GM23338 (cell line): ENCODE measurements around the gene SPRY2.

Source experiments
- CREB1 ChIP-seq: fragments of 250-450 bp; sonication (Bioruptor Pico); IDR thresholded peaks from 2 replicates; pipeline ENCODE4 v1.5.0; 2020; ENCODE audit warnings: low read depth, mild to moderate bottlenecking, moderate library complexity
- EZH2 ChIP-seq: fragments of 200-600 bp; sonication (generic); IDR thresholded peaks from one replicate; pipeline ENCODE4 v1.8.0; 2017; ENCODE audit warnings: antibody characterized with exemption, mild to moderate bottlenecking, low read depth; ENCODE audit not compliant: unreplicated experiment
- EZH2phosphoT487 ChIP-seq: fragments of 200-600 bp; sonication (generic); IDR thresholded peaks from one replicate; pipeline ENCODE4 v1.8.1; 2018; ENCODE audit warnings: antibody characterized with exemption; ENCODE audit not compliant: unreplicated experiment
- JUNB ChIP-seq: IDR thresholded peaks from one replicate; pipeline ENCODE4 v1.6.1; 2016; ENCODE audit warnings: antibody characterized with exemption; ENCODE audit not compliant: unreplicated experiment
- POLR2AphosphoS5 ChIP-seq: IDR thresholded peaks from 2 replicates; pipeline ENCODE4 v1.6.1; 2016; ENCODE audit warnings: antibody characterized with exemption, low read depth
- ZNF114 ChIP-seq: fragments of 250-450 bp; sonication (Bioruptor Pico); IDR thresholded peaks from 2 replicates; pipeline ENCODE4 v1.5.0; 2020; ENCODE audit warnings: mild to moderate bottlenecking, moderate library complexity
- TF ChIP-seq, protein P1 (sequence below), 2 experiments: fragments of 200-600 bp in 1 of 2; sonication (generic) in 1 of 2; conservative IDR thresholded peaks; 2 replicates each; pipeline versions ENCODE4 v1.5.1 to v1.6.1; 2016 to 2017; ENCODE audit warnings: antibody characterized with exemption in 2 of 2, low read depth in 2 of 2, mild to moderate bottlenecking in 2 of 2, moderate library complexity in 1 of 2
- TF ChIP-seq, protein P2 (sequence below): IDR thresholded peaks from one replicate; pipeline ENCODE4 v1.6.1; 2018; ENCODE audit warnings: antibody characterized with exemption; ENCODE audit not compliant: unreplicated experiment
- TF ChIP-seq, protein P3 (sequence below): IDR thresholded peaks from 2 replicates; pipeline ENCODE4 v1.6.1; 2016; ENCODE audit warnings: antibody characterized with exemption
- TF ChIP-seq, protein P4 (sequence below): fragments of 250-450 bp; sonication (Bioruptor Pico); IDR thresholded peaks from 2 replicates; pipeline ENCODE4 v1.5.0; 2020; ENCODE audit warnings: mild to moderate bottlenecking, moderate library complexity

DNA sequence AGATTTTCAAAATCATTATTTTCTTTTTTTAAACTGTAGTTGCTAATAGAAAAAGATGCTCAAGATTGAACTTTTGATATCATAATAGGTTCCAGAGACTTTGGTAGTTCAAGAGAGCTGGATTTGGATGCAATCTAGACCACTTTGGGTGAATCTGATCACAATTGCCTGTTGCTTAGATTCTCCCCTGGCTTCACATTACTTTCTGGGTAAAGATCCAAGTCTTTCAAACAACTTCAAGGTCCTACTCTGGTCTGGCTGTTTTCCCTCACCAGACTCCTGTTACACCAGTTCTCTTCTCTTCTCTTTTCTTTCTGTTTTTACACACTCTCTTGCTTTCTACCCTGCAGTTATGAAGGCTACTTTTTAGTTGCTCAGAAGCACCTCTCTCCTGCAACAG, 7.4 kb upstream of the SPRY2 start:
- TF ChIP-seq ZNF114 (CRISPR knock-in tag) (no peak), EZH2phosphoT487 (no peak), CREB1 (CRISPR knock-in tag) (no peak), EZH2 (no peak), JUNB (no peak), POLR2AphosphoS5 (no peak)
- TF ChIP-seq, protein P1, sequence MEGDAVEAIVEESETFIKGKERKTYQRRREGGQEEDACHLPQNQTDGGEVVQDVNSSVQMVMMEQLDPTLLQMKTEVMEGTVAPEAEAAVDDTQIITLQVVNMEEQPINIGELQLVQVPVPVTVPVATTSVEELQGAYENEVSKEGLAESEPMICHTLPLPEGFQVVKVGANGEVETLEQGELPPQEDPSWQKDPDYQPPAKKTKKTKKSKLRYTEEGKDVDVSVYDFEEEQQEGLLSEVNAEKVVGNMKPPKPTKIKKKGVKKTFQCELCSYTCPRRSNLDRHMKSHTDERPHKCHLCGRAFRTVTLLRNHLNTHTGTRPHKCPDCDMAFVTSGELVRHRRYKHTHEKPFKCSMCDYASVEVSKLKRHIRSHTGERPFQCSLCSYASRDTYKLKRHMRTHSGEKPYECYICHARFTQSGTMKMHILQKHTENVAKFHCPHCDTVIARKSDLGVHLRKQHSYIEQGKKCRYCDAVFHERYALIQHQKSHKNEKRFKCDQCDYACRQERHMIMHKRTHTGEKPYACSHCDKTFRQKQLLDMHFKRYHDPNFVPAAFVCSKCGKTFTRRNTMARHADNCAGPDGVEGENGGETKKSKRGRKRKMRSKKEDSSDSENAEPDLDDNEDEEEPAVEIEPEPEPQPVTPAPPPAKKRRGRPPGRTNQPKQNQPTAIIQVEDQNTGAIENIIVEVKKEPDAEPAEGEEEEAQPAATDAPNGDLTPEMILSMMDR (conservative IDR thresholded peaks at IDR 0.05; ENCODE audit: low read depth in 2 of 2), result no peak
- TF ChIP-seq, protein P2, sequence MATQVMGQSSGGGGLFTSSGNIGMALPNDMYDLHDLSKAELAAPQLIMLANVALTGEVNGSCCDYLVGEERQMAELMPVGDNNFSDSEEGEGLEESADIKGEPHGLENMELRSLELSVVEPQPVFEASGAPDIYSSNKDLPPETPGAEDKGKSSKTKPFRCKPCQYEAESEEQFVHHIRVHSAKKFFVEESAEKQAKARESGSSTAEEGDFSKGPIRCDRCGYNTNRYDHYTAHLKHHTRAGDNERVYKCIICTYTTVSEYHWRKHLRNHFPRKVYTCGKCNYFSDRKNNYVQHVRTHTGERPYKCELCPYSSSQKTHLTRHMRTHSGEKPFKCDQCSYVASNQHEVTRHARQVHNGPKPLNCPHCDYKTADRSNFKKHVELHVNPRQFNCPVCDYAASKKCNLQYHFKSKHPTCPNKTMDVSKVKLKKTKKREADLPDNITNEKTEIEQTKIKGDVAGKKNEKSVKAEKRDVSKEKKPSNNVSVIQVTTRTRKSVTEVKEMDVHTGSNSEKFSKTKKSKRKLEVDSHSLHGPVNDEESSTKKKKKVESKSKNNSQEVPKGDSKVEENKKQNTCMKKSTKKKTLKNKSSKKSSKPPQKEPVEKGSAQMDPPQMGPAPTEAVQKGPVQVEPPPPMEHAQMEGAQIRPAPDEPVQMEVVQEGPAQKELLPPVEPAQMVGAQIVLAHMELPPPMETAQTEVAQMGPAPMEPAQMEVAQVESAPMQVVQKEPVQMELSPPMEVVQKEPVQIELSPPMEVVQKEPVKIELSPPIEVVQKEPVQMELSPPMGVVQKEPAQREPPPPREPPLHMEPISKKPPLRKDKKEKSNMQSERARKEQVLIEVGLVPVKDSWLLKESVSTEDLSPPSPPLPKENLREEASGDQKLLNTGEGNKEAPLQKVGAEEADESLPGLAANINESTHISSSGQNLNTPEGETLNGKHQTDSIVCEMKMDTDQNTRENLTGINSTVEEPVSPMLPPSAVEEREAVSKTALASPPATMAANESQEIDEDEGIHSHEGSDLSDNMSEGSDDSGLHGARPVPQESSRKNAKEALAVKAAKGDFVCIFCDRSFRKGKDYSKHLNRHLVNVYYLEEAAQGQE, result no peak
- TF ChIP-seq, protein P3, sequence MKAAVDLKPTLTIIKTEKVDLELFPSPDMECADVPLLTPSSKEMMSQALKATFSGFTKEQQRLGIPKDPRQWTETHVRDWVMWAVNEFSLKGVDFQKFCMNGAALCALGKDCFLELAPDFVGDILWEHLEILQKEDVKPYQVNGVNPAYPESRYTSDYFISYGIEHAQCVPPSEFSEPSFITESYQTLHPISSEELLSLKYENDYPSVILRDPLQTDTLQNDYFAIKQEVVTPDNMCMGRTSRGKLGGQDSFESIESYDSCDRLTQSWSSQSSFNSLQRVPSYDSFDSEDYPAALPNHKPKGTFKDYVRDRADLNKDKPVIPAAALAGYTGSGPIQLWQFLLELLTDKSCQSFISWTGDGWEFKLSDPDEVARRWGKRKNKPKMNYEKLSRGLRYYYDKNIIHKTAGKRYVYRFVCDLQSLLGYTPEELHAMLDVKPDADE, result no peak
- TF ChIP-seq, protein P4, sequence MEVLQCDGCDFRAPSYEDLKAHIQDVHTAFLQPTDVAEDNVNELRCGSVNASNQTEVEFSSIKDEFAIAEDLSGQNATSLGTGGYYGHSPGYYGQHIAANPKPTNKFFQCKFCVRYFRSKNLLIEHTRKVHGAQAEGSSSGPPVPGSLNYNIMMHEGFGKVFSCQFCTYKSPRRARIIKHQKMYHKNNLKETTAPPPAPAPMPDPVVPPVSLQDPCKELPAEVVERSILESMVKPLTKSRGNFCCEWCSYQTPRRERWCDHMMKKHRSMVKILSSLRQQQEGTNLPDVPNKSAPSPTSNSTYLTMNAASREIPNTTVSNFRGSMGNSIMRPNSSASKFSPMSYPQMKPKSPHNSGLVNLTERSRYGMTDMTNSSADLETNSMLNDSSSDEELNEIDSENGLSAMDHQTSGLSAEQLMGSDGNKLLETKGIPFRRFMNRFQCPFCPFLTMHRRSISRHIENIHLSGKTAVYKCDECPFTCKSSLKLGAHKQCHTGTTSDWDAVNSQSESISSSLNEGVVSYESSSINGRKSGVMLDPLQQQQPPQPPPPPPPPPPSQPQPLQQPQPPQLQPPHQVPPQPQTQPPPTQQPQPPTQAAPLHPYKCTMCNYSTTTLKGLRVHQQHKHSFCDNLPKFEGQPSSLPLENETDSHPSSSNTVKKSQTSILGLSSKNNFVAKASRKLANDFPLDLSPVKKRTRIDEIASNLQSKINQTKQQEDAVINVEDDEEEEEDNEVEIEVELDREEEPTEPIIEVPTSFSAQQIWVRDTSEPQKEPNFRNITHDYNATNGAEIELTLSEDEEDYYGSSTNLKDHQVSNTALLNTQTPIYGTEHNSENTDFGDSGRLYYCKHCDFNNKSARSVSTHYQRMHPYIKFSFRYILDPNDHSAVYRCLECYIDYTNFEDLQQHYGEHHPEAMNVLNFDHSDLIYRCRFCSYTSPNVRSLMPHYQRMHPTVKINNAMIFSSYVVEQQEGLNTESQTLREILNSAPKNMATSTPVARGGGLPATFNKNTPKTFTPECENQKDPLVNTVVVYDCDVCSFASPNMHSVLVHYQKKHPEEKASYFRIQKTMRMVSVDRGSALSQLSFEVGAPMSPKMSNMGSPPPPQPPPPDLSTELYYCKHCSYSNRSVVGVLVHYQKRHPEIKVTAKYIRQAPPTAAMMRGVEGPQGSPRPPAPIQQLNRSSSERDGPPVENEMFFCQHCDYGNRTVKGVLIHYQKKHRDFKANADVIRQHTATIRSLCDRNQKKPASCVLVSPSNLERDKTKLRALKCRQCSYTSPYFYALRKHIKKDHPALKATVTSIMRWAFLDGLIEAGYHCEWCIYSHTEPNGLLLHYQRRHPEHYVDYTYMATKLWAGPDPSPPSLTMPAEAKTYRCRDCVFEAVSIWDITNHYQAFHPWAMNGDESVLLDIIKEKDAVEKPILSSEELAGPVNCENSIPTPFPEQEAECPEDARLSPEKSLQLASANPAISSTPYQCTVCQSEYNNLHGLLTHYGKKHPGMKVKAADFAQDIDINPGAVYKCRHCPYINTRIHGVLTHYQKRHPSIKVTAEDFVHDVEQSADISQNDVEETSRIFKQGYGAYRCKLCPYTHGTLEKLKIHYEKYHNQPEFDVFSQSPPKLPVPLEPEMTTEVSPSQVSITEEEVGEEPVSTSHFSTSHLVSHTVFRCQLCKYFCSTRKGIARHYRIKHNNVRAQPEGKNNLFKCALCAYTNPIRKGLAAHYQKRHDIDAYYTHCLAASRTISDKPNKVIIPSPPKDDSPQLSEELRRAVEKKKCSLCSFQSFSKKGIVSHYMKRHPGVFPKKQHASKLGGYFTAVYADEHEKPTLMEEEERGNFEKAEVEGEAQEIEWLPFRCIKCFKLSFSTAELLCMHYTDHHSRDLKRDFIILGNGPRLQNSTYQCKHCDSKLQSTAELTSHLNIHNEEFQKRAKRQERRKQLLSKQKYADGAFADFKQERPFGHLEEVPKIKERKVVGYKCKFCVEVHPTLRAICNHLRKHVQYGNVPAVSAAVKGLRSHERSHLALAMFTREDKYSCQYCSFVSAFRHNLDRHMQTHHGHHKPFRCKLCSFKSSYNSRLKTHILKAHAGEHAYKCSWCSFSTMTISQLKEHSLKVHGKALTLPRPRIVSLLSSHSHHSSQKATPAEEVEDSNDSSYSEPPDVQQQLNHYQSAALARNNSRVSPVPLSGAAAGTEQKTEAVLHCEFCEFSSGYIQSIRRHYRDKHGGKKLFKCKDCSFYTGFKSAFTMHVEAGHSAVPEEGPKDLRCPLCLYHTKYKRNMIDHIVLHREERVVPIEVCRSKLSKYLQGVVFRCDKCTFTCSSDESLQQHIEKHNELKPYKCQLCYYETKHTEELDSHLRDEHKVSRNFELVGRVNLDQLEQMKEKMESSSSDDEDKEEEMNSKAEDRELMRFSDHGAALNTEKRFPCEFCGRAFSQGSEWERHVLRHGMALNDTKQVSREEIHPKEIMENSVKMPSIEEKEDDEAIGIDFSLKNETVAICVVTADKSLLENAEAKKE, result no peak
